GM21381 (cell line): ENCODE results near the gene SORBS2.

ENCODE experiments used
- ATAC-seq: cut with Tn5 transposase; IDR thresholded peaks from one replicate; pipeline ENCODE4 v1.9.1; 2021; ENCODE audit warnings: mild to moderate bottlenecking, moderate library complexity; ENCODE audit not compliant: unreplicated experiment

Gene SORBS2

GRCh38 chr4:185742766-185743165, 69.2 kb downstream of the SORBS2 start:
- ATAC-seq: peak; percentile 61

GRCh38 chr4:185741795-185742194, 70.2 kb downstream of the SORBS2 start:
- ATAC-seq: no peak

GRCh38 chr4:185740471-185740873, 71.5 kb downstream of the SORBS2 start:
- ATAC-seq: no peak

GRCh38 chr4:185738820-185739219, 73.2 kb downstream of the SORBS2 start:
- no peak for ATAC-seq

- ATAC-seq: no peak
Observed at GRCh38 chr4:185738038-185738552, 73.9 kb downstream of the SORBS2 start.

GRCh38 chr4:185737489-185738037, 74.4 kb downstream of the SORBS2 start:
- no peak for ATAC-seq

GRCh38 chr4:185736882-185737281, 75.1 kb downstream of the SORBS2 start:
- ATAC-seq: no peak

GRCh38 chr4:185735866-185736400, 76.1 kb downstream of the SORBS2 start:
- ATAC-seq: no peak

- ATAC-seq: no peak
Observed at GRCh38 chr4:185734930-185735329, 77.1 kb downstream of the SORBS2 start.

GRCh38 chr4:185734214-185734613, 77.8 kb downstream of the SORBS2 start:
- peak; percentile 57 for ATAC-seq

- ATAC-seq: peak; percentile 50
Observed at GRCh38 chr4:185730849-185731608, 81.0 kb downstream of the SORBS2 start.

- peak; percentile 50 for ATAC-seq
Observed at GRCh38 chr4:185730387-185730786, 81.6 kb downstream of the SORBS2 start.

GRCh38 chr4:185729391-185729804, 82.6 kb downstream of the SORBS2 start:
- ATAC-seq: no peak

GRCh38 chr4:185728893-185729292, 83.1 kb downstream of the SORBS2 start:
- no peak for ATAC-seq

- no peak for ATAC-seq
Observed at GRCh38 chr4:185726931-185727330, 85.1 kb downstream of the SORBS2 start.

GRCh38 chr4:185723631-185724260, 88.2 kb downstream of the SORBS2 start:
- ATAC-seq: no peak

GRCh38 chr4:185722029-185722316, 90.0 kb downstream of the SORBS2 start:
- ATAC-seq: no peak

GRCh38 chr4:185721190-185722028, 90.6 kb downstream of the SORBS2 start:
- no peak for ATAC-seq

- no peak for ATAC-seq
Observed at GRCh38 chr4:185719500-185719858, 92.5 kb downstream of the SORBS2 start.

GRCh38 chr4:185718578-185719499, 93.2 kb downstream of the SORBS2 start:
- ATAC-seq: no peak
